ENCODE results near the gene TSC22D3.

TSC22D3 gene

GRCh38 chrX:107723511-107723910 lies 52.1 kb downstream of the TSC22D3 start:
- Histone ChIP-seq H3F3A (ENCODE audit: insufficient read depth, low read length) (no peaks in the 10 kb centered on the region), H3K27ac (ENCODE audit: low read depth, low read length, poor library complexity, severe bottlenecking) (no peak overlapping the region), H2AFZ (ENCODE audit: low read length) (no peak overlapping the region), H4K20me1 (ENCODE audit: insufficient read depth, low read length) (no peaks in the 10 kb centered on the region), H3K4me3 (ENCODE audit: low read depth, low read length, poor library complexity, severe bottlenecking) (no peak overlapping the region), H3K79me2 (ENCODE audit: insufficient read depth, low read length) (no peaks in the 10 kb centered on the region), H3K27me3 (ENCODE audit: insufficient read depth, low read length) (no peaks in the 10 kb centered on the region), H3K9ac (ENCODE audit: low read length) (no peak overlapping the region), H3K4me1 (ENCODE audit: insufficient read depth, low read length, severe bottlenecking) (peaks cover 9% of the 10 kb centered on the region), H3K9me2 (ENCODE audit: low read depth, low read length) (no peaks in the 10 kb centered on the region), H3K9me3 (ENCODE audit: low read length) (no peaks in the 10 kb centered on the region), H3K4me2 (ENCODE audit: low read length) (no peak overlapping the region), H3K36me3 (ENCODE audit: insufficient read depth, low read length) (no peaks in the 10 kb centered on the region)
- no peak for TF ChIP-seq CTCF (IDR thresholded peaks at IDR 0.05; ENCODE audit: low read length)
- TF ChIP-seq EZH2 (IDR thresholded peaks at IDR 0.05; ENCODE audit: borderline replicate concordance, low read length), result no peak

GRCh38 chrX:107721966-107722707 lies 53.5 kb downstream of the TSC22D3 start:
- Histone ChIP-seq H3F3A (ENCODE audit: insufficient read depth, low read length) (no peaks in the 10 kb centered on the region), H3K4me1 (ENCODE audit: insufficient read depth, low read length, severe bottlenecking) (peaks cover 17% of the 10 kb centered on the region), H3K27ac (ENCODE audit: low read depth, low read length, poor library complexity, severe bottlenecking) (no peak overlapping the region), H4K20me1 (ENCODE audit: insufficient read depth, low read length) (no peaks in the 10 kb centered on the region), H3K27me3 (ENCODE audit: insufficient read depth, low read length) (no peaks in the 10 kb centered on the region), H3K9ac (ENCODE audit: low read length) (no peak overlapping the region), H3K9me2 (ENCODE audit: low read depth, low read length) (no peaks in the 10 kb centered on the region), H3K9me3 (ENCODE audit: low read length) (no peaks in the 10 kb centered on the region), H3K4me3 (ENCODE audit: low read depth, low read length, poor library complexity, severe bottlenecking) (no peak overlapping the region), H3K79me2 (ENCODE audit: insufficient read depth, low read length) (no peaks in the 10 kb centered on the region), H3K36me3 (ENCODE audit: insufficient read depth, low read length) (no peaks in the 10 kb centered on the region), H2AFZ (ENCODE audit: low read length) (no peak overlapping the region), H3K4me2 (ENCODE audit: low read length) (no peak overlapping the region)
- TF ChIP-seq EZH2 (IDR thresholded peaks at IDR 0.05; ENCODE audit: borderline replicate concordance, low read length), result no peak
- TF ChIP-seq CTCF (IDR thresholded peaks at IDR 0.05; ENCODE audit: low read length), result no peak

GRCh38 chrX:107721318-107721717 lies 54.3 kb downstream of the TSC22D3 start:
- TF ChIP-seq CTCF (IDR thresholded peaks at IDR 0.05; ENCODE audit: low read length), result no peak
- no peak for TF ChIP-seq EZH2 (IDR thresholded peaks at IDR 0.05; ENCODE audit: borderline replicate concordance, low read length)
- Histone ChIP-seq H3K36me3 (ENCODE audit: insufficient read depth, low read length) (no peaks in the 10 kb centered on the region), H3K9me3 (ENCODE audit: low read length) (no peaks in the 10 kb centered on the region), H3K4me3 (ENCODE audit: low read depth, low read length, poor library complexity, severe bottlenecking) (no peak overlapping the region), H3K79me2 (ENCODE audit: insufficient read depth, low read length) (no peaks in the 10 kb centered on the region), H3K27me3 (ENCODE audit: insufficient read depth, low read length) (no peaks in the 10 kb centered on the region), H3K27ac (ENCODE audit: low read depth, low read length, poor library complexity, severe bottlenecking) (no peak overlapping the region), H3K4me1 (ENCODE audit: insufficient read depth, low read length, severe bottlenecking) (peaks cover 22% of the 10 kb centered on the region), H3K9ac (ENCODE audit: low read length) (no peak overlapping the region), H4K20me1 (ENCODE audit: insufficient read depth, low read length) (no peaks in the 10 kb centered on the region), H3K4me2 (ENCODE audit: low read length) (no peak overlapping the region; the same call in 1 of the 2 replicates), H2AFZ (ENCODE audit: low read length) (no peak overlapping the region), H3K9me2 (ENCODE audit: low read depth, low read length) (no peaks in the 10 kb centered on the region), H3F3A (ENCODE audit: insufficient read depth, low read length) (no peaks in the 10 kb centered on the region)

Data from OCI-LY1 (cell line).